H4 (cell line): ENCODE data around the gene MT1E. TPM values are rescaled to one million over a fixed set of nuclear protein-coding genes. Genes with fewer than 3 reads are reported as not detected.
"Not testable (repeated sequence)": the region's sequence is repeated elsewhere in the genome, so short reads cannot be mapped to it uniquely, and the experiment has no call there.

Experiments used
- DNase-seq: peaks from one replicate; pipeline ENCODE4 v3.0.0-alpha.2; 2015; ENCODE audit warnings: low spot score
- total RNA-seq: library from RNA; depleted of rRNA; stranded (reverse); fragments of >200 nt; shearing (Covaris generic); gene quantifications from 2 replicates; pipeline ENCODE4 v1.2.3, GENCODE V29; 2014

The MT1E gene
- total RNA-seq, 1 experiment from 2014 or later = not detected

DNA sequence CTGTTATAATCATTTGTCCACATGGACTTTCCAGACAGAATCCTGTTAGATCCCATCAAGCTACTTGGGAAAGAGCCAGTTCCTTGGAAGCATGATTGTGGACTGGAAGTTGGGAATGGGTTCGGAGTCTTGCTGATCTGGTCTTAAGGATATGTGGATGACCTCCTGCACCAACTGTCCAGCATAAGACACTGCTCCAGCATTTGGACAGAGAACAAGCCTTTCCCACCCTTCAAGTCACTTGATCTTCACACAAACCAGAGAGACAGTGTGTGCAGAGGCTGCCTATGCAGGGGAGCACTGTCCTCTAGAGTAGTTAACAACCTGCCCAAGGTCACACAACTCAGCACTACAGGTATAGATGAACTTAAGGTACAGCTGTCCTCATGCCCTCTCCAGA lies 20.3 kb downstream of the MT1E start:
- DNase-seq = no peak

DNA sequence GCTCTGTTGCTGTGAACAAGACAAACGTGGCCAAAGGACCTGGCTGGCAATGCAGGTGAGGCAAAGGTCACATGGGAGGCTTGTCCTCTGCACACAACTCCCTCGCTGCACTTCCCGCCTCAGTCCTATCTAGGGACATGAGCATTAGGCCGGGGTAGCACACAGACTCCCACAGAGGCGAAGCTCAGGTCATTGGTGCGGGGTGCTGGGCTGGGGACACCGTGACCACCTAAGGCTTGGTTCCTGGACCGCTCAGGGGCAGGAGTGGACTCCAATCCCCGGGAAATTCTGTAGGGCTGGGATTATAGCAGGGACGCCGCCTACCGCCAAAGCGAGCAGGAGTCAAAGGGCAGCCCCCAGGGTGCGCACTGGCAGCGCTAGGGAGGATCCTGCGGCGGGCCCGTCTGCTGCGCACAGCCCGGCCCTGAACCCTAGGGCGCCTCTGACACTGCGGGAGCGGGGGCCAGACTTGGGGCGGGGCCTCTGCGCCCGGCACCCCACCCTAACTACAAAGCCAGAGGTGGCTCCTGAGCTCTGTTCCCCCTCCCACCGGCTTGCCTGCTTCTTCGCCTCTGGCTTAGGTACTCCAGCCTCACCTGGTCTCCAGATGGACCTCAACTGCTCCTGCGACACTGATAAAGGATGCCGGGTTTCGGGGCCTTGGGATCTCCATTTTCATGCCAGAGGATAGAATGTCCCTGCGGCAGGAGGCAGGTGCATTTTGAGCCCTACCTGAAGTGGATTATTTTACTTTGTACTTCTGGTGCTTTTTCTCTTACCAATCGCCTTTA lies 22.3 kb downstream of the MT1E start:
- DNase-seq = no peak

DNA sequence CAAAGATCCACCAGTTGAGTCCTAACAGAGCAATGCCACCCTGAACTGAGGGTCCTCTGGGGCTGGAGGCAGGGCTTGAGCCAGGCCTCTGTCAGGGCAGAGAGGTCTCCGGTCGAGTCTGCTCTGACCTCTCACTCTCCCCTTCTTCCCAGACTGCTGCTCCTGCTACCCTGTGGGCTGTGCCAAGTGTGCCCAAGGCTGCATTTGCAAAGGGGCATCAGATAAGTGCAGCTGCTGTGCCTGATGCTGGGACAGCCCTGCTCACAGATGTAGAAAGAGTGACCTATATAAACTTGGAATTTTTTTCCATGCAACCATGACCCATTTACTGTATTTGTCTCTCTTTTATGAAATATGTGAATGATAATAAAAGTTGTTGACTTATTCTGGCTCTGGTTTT lies 23.7 kb downstream of the MT1E start:
- no peak for DNase-seq

DNA sequence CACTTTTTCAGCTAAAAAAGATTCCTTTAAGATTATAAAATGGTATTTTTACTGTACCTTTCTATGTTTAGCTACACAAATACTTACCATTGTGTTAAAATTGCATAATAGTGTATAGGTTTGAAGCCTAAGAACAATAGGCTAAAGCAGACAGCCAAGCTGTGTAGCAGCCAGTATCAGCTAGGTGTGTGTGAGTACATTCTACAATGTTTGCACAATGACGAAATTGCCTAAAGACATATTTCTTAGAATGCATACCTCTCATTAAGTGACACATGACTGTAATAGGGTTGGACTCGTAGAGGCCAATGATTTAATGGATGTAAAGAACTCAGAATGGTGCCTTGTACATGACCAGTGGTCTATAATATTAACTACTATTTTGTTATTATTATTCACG lies 24.2 kb downstream of the MT1E start:
- DNase-seq = no peak

DNA sequence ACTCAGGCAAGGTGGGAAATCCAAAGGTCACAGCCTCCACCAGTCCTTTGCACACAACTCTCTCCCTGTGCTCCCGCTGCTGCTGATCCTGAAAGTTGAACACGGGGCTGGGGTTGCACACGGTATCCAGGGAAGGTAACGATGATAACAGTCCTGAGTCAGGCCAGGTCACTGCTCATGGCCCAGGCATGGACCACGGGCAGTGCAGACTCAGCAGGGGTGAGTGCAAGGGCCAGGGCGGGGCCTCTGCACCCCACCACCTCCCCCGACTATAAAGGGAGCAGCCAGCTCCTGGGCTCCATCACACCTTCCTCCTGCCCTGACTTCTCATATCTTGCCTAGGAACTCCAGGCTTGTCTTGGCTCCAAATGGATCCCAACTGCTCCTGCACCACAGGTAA lies 26.0 kb downstream of the MT1E start, which contains the start of gene MT1B:
MT1B (plus strand) TSS at position 301 of the 400 bp plus-strand sequence; CDS start at position 369, 68 bp downstream.
- DNase-seq = no peak

DNA sequence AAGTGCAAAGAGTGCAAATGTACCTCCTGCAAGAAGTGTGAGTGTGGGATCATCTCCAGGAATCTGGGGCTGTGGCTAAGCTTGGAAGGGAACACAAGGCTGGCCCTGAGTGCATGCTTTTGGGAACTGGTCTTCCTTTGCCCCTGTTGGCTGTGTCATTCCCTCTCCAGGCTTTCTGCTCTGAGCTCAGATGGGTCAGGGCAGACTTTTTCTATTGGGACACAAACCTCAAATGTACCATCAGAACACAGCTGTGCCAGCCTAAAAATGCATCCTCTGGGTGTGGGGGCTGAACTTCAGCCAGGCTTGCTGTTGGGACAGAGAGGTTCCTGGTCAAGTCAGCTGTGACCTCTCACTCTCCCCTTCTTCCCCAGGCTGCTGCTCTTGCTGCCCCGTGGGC lies 27.0 kb downstream of the MT1E start:
- no peak for DNase-seq

DNA sequence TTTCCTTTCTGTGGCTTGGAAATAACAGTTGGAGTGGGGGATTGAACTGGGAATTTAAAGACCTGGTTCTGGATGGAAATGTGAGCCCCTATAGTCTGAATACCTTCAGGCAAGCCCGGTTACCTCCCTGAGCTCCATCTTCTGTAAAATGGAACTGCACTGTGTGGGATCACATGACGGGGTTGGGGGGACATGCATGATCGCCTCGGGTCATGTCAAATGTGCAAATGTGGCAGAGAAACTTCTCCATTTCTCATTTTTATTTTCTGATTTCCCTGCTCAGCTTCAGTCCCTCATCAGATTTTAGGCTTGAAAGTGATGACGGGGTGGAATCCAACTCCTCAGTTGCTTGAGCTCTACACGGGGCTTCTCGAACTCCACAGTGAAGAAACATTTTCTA lies 27.6 kb downstream of the MT1E start:
- no peak for DNase-seq

DNA sequence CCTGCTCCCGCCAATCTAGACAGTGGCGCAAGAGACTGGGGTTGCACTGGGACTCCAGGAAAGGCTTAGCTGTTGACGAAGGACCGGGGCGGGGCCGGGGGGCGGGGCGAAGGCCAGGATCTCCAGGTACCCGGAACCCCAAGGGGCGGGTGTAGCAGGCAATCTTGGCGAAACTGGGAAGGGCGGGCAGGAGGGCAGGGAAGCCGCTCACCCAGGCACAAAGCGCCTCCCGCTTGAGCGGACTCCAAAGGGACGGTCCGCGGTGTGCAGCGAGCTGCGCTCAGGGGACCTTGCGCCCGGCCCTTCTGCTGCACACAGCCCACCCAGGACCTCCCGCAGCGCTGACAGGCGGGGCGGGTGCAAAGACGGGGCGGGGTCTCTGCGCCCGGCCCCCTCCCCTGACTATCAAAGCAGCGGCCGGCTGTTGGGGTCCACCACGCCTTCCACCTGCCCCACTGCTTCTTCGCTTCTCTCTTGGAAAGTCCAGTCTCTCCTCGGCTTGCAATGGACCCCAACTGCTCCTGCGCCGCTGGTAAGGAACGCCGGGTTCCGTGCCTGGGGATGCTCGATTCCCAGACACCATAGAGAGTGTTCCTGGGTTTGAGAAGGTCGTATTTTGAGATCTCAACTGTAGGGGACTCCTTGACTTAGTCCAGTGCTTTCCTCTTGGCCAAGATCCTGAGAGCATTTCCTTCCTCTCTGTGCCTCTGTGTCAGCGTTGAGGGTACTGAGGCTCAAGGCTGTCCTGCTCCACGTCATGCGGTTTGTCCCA lies 32.2 kb downstream of the MT1E start, which contains the start of gene MT1F:
MT1F (plus strand) TSS at position 405 of the 772 bp plus-strand sequence; CDS start at position 505, 100 bp downstream.
- no peak for DNase-seq

DNA sequence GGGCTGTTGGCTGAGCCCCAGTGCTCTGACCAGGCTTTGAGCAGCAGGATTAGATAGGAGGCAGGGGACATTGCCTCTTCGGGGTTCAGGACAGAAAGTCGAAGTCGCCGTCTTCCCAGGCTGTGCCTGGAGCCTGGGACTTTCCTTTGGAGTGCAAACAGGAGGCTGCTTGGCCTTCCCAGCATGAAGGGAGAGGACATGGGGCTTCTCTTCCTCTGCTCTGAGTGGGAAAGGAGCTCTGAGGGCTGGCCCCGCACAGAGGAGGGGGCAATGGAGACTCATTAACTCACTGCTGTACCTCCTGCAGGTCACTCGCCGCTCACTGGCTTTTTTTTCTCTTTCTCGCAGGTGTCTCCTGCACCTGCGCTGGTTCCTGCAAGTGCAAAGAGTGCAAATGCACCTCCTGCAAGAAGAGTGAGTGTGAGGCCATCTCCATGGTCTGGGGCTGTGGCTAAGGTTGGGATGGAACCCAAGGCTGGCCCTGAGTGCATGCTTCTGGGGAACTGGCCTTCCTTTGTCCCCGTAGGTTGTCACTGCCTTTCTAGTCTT lies 32.8 kb downstream of the MT1E start:
- DNase-seq = no peak

DNA sequence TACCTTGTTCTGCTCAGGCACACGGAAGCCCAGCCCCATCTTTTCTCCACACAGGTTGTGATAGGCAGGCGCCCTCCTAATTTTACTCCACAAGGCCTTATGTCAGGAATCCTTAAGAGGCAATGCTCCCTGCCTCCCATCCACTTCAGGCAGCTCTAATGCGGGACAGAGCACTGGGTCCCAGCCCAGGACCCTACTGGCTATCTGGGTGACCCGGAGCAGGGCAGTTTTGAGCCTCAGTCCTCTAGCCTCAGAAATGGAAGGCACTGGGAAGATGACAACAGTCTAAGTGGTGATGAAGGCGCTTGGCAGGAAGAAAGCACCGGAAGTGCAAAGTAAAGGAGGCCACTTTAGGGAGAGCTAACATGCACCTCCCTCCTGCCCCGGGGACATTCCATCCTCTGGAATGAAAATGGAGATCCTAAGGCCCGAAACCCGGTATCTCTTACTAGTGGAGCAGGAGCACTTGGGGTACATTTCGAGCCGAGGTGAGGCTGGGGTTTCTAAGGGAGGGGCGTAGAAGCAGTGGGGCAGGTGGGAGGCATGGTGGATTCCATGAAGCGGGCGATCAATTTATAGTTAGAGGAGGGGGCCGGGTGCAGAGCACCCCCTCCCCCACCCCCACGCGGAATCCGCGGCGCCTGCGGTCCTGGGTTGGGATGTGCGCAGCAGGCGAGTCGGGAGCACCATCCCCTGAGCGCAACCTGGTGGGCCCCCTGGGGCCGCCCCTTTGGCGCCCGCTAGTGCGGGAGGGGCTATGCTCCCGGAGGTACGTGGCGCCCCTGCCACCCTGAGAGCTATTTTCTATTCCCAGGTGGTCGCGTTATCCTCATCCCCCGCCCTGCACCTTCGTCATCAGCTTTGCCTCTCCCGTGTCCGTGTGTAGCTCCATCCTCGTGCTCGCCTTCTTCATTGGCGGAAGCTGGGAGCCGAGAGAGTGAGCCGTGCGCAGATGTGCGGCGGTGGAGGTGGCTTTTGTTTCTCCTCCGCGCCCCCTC lies 37.1 kb downstream of the MT1E start:
- no peak for DNase-seq

DNA sequence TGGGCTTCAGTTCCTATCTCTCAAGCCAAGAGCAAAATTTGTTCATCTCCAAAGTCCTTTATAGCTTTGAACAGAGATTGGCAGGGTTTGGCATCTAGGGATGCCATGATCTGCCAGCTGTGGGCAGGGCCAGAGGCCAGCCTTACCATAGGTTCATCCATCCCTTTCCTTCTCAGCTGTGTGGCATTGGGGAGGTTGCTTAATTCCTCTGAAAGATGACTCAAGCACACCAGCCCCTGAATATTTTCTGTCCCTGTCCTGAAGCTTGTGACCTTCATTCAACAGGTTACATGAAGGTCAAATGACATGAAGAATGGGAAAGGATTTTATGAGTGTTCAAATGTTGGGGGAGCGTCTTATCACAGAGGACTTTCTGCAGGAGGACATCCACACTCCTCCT lies 38.9 kb downstream of the MT1E start:
- no peak for DNase-seq

DNA sequence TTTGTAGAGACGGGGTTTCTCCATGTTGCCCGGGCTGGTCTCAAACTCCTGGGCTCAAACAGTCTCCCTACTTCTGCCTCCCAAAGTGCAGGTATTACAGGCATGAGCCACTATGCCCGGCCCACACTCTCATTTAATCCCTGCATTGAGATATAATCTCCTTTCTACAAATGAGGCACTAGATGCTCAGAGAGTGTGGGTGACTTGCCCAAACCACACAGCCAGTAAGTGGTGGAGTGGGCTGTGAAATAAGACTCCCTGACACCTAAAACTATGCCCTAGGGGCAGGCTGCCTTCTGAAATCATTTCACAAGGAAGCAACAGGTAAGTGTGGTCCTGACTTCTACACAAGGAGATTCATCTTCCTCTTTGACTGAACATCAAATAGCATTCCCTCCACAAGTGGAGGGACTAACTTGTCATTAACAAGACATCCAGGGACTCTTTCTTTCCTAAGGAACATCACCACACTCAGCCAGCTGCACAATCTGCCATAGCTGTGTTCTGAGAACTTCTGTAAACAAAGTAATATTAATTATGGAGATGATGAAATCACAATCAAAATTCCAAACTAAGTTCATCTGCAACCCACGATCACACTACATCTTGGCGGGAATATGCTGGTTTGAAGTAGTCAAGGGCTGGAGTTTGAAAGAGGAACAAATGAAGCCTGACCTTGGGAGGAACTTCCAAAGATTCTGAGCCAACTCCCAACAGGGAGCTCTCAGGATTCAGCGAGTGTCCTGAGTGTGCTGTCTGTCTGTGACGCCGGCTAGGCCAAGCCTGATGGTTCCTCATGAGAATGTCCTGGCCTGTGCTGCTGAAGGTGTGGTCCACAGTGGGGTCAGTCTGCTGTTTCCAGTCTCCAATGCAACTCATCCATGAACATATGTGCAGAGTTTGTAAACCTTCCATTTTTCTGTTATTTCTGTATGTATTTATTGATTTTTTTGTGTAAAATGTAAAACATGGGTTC lies 40.0 kb downstream of the MT1E start:
- DNase-seq = not testable (repeated sequence)

DNA sequence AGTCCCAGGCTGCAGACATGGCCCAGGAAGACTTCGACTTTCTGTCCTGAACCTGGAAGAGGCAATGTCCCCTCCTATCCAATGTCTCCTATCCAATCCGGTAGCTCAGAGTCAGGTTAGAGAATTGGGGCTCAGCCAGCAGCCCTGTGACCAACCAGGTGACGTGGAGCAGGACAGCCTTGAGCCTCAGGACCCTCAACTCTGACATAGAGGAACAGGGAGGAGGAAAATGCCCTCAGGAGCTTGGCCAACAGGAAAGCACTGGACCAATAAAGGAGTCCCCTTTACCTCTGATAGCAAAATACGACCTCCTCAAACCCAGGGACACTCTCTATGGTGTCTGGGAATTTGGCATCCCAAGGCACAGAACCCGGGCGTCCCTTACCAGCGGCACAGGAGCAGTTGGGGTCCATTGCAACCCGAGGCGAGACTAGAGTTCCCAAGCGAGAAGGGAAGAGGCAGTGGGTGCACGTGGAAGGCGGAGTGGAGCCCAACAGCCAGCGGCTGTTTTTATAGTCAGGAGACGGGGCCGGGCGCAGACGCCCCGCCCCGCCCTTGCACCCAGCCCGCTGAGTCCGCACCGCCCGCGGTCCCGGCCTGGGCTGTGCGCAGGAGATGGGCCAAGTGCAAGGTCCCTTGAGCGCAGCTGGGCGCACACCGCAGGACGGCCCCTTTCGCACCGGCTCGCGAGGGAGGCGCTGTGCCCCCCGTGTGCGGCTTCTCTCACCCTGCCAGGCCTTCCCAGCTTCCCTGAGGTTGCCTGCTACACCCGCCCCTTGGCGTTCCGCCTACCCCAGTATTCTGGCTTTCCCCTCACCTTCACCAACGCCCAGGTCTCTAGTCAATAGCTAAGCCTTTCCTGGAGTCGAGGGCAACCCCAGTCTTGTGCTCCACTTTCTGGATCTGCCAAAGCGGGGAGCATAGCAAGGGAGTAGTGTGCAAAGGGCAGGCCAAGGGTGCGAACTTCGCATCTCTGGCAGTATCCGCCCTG lies 42.3 kb downstream of the MT1E start, which contains the start of gene MT1G:
MT1G (minus strand) TSS at position 485 of the 991 bp plus-strand sequence; CDS start at position 413, 72 bp downstream.
- DNase-seq = no peak

DNA sequence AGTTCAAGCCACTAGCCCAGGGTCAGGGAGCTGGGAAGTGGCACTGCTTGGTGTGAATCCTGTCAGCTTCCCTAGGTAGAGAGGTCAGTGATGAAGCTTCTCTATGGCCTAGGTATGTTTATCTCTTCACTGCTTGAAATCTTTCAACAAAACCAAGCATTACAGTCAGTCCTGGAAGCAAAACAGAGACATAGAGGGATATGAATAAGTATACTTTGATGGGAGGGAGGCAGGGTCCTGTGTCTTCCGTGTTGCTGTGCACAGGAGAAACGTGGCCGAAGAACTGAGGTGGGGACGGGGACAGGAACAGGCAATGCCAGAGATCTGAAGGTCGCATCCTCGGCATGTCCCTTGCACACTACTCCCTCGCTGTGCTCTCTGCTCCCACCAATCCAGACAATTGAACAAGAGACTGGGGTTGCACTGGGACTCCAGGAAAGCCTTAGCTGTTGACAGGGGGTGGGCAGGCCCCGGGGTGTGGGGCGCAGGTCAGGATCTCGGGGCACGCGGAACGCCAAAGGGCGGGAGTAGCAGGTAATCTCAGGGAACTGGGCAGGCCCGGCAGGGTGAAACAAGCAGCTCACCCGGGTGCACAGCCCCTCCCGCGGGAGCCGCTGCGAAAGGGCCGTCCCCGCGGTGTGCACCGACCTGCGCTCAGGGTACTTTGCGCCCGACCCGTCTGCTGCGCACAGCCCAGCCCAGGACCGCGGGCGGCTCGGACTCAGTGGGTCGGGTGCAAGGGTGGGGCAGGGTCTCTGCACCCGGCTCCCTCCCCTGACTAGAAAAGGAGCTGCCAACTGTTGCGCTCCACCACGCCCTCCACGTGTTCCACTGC lies 43.6 kb downstream of the MT1E start, which contains the start of gene MT1H:
MT1H (plus strand) TSS at position 810 of the 835 bp plus-strand sequence. CDS start 71 bp downstream, outside the sequence.
- no peak for DNase-seq

DNA sequence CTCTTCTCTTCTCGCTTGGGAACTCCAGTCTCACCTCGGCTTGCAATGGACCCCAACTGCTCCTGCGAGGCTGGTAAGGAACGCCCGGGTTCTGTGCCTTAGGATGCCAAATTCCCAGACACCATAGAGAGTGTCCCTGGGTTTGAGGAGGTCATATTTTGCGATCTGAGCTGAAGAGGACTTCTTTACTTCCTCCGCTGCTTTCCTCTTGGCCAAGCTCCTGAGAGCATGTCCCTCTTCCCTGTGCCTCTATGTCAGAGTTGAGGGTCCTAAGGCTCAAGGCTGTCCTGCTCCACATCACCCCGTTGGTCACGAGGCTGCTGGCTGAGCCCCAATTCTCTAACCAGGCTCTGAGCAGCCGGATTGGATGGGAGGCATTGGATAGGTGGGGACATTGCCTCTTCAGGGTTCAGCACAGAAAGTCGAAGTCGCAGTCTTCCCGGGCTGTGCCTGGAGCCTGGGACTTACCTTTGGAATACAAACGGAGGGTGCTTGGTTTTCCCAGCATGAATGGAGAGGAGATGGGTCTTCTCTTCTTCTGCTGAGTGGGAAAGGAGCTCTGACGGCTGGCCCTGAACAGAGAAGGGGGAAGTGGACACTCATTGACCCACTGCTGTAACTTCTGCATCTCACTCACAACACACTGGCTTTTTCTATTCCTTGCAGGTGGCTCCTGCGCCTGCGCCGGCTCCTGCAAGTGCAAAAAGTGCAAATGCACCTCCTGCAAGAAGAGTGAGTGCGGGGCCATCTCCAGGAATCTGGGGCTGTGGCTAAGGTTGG lies 44.4 kb downstream of the MT1E start:
- no peak for DNase-seq

DNA sequence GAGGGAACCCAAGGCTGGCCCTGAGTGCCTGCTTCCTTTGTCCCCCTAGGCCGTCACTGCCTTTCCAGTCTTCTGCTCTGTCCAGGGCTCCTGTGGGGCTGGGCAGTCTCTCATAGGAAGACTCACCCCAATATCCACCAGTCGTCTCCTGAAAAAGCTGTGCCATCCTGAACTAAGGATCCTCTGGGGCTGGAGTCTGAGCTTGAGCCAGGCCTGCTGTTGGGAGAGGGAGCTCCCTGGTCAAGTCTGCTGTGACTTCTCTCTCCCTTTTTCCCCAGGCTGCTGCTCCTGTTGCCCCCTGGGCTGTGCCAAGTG lies 45.0 kb downstream of the MT1E start:
- no peak for DNase-seq

DNA sequence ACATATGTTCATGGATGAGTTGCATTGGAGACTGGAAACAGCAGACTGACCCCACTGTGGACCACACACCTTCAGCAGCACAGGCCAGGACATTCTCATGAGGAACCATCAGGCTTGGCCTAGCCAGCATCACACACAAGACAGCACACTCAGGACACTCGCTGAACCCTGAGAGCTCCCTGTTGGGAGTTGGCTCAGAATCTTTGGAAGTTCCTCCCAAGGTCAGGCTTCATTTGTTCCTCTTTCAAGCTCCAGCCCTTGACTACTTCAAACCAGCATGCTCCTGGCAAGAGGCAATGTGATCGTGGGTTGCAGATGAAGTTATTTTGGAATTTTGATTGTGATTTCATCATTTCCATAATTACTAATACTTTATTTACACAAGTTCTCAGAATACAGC lies 46.1 kb downstream of the MT1E start:
- not testable (repeated sequence) for DNase-seq
